Central memory CD4-positive, alpha-beta T cell (primary cell): Measurements from ENCODE around the gene CLTC.
"Not testable (repeated sequence)": the region's sequence is repeated elsewhere in the genome, so short reads cannot be mapped to it uniquely, and the experiment has no call there.

Experiments
- DNase-seq: peaks from one replicate; pipeline ENCODE4 v3.0.0; 2022
- total RNA-seq, 3 experiments: gene quantifications; one replicate each; lab custom pipeline; 2026; lab: John Stamatoyannopoulos, UW

The CLTC gene
- 184 to 833 (median 341) reads per million in 3 experiments for total RNA-seq

DNA sequence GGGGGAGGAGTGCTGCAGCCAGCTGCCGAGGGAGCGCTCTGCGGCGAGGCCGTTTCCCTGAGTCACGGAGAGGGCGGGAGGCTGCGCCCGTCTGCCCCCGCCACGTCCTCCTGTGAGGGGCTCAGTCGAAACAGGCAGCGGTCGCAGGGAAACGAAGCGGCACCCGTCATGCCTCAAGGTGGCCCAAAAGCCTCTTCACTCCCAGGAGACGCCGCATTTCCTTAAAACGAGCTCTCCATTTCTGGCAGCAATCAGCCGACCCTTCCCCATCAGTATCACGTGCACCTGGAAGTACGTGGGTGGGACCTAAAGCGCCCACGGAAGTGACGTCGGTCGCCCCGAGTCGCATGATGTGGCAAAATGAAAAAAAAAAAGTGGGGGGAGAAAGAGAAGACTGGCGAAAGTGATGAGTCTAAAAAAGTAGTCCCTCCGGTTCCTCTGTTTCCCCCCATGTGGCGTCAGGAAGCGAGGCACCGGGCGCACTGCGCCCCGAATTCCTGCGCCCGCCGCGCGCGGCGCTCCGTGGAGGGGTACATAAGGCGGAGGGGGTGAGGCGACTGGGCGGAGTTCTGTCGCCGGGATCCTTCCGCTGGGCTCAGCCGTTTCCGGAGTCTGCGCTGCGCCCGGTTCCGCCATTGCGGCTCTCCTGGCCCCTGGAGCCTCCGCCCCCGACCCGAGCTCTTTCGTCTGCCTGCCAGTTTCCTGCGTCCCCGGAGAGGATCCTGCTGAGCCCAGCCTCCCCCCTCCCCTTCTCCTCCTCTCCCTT lies at the start of gene CLTC:
Gene CLTC, plus strand, starts transcription at position 598 of the 766 bp plus-strand sequence. CDS start 237 bp downstream, outside the sequence.
- peak; percentile 94 for DNase-seq

DNA sequence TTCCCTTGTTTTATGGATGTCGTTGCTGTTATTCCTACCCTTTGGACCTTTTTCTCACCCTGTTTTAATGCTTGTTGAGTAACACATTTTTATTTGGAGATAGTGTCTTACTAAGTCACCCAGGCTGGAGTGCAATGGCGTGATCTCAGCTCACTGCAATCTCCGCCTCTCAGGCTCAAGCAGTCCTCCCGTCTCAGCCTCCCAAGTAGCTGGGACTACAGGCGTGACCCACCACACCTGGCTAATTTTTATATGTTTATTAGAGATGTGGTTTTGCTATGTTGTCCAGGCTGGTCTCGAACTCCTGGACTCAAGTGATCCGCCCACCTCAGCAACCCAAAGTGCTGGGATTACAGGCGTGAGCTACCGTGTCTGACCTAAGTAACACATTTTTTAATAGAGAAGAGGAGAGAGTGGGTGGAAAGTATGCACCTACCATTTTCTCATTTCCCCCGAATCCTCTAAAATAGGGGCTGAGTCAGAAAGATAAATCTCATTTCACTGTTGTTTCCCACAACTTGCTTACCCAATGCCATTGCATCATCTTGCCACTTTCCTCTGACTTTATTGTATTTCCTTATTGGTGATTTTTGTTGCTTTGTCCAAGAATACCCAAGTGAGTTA lies 47.3 kb upstream of the CLTC start:
- no peak for DNase-seq

DNA sequence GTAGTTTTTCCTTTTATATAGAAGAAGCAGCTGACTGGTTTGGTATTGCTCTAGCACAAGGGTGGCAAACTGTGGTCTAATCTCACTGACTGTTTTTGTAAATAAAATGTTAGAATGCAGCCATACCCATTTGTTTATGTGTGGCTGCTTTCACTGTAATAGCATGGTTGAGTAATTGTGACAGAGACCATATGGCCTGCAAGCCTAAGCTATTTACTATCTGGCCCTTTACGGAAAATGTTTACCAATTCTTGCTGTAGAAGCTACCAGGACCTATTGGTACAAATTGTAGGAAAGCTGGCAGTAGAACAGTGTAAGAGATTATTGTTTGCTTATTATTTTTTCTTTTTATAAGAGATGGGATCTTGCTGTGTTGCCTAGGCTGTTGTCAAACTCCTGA lies 35.5 kb upstream of the CLTC start:
- not testable (repeated sequence) for DNase-seq

DNA sequence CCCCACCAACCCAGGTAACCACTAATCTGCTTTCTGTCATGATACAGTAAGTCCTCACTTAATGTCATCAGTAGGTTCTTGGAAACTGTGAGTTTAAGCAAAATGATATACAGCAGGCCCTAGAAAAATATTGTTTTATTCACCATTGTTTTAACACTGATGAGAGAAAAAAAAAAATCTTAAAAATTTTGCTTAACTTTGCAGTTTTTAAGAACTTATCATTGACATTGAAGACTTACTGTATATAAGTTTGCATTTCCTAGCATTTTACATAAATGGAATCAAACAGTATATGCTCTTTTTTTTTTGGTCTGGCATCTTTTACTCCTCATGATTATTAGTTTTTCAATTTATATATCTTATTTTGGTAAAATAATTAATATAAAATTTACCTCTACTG lies 19.5 kb upstream of the CLTC start:
- no peak for DNase-seq

DNA sequence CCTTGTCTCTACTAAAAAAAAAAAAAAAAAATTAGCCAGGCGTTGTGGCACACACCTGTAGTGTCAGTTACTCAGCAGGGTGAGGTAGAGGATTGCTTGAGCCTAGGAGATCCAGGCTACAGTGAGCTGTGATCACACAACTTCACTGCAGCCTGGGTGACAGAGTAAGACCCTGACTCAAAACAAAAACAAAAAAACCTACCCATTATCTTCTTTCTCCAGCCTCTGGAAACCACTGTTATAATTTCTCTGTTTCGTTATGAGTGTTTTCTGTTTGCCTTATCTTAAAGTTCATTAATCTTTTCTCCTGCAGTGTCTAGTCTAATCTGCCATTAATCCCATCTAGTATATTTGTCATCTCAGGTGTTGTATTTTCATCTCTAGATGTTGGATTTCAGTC lies 18.6 kb upstream of the CLTC start:
- DNase-seq = no peak

DNA sequence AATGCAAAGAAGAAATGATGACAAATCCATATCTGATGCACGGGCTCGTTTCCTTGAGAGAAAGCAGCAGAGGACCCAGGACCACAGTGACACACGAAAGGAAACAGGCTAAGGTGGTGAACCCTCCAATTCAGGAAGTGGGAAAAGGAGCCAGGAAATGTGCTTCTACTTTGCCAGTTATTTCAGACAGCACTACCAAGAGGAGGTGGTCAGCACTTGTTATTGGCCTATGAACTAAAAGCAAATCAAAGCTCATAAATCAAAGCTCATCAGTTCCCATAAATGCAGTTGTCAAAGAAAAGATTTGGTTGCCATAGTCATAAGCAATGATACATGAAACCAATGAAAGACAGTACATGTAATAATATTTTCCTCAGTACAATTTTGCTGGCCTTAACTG lies 12.6 kb upstream of the CLTC start:
- DNase-seq = no peak

DNA sequence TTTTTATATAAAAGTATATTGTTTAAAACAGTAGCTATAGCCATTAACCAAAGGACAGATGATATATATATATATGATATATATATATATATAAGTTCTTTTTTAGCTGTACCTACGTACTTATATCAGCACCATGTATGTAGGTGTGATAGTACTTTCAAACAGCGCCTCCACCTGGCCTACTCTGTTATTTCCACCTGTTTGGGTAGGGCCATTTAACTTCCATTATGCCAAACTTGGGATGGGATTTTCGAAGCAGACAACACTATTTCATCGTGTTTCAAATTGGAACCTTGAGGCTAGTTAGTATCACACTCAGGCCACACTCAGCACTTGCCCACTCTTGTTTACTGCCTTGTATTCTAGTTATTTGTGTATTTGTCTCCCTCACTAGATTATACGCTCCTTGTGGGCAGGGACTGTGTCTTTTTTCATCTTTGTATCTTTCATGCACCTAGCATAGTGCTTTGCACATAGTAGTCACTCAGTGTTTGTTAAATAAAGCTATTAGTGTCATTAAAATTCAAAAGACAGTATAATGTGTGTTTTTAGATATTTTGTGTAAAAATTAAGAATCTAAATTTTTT lies 11.8 kb upstream of the CLTC start:
- DNase-seq = no peak

DNA sequence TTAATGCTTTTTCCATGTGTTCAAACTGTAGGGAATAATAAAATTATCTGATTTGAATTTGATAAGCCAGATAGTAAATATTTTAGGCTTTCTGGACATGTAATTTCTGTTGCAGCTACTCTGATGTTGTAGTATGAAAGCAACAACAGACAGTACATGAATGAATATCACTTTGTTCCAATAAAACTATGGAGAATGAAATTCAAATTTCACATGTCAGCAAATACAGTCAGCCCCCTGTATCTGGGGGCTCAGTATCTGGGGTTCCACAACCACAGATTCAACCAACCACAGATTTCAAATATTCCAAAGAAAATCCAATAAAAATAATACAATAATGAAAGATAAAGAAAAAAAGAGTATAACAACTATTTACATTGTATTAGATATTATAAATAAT lies 8.2 kb upstream of the CLTC start:
- DNase-seq = no peak

DNA sequence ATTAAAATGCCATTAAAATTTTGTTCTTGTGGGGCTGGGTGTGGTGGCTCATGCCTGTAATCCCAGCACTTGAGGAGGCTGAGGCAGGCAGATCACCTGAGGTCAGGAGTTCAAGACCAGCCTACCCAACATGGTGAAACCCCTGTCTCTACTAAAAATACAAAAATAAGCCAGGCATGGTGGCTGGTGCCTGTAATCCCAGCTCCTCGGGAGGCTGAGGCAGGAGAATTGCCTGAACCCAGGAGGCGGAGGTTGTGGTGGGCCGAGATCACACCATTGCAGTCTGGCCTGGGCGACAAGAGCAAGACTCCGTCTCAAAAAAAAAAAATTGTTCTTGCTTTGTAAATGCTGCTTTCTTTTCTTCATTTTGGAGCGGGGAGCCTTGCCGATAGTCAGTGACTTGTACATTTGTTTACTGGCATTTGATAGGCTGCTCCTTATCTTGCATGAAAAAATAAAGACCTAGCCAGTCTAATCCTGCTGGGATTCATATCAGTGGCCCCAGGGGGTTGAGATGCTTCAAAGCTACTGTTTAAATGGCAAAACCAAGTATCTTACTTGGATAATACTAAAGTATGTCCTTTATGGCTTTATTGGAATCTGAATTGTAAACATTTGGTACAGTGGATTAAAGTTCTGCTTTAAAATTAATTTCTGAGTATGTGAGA lies 3.3 kb upstream of the CLTC start:
- no peak for DNase-seq

DNA sequence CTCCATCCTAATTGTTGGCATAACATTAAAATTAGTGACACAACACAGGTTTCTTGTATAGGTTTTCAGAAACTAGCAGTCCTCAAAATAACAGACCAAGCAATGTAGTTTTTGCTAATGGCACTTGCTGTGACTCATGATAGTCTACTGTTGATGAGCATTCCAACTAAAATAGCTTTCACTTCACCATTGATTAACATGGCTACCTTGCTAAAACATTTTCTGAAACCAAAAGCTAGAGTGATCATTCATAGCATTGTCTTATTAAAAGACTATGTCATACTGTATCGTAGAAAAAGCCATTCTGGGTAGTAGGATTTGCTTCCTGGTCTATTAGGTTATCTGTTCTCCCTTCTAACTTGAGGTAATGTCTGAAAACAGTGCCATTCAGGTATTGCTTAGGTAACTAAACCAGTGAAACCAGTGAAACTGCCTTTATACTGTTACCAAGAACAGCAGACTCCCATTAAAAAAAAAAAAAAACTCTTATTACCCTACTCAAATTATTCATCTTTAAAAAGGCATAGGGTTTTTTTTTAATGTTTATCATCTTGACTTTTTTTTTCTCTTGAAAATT lies 2.5 kb upstream of the CLTC start:
- no peak for DNase-seq

DNA sequence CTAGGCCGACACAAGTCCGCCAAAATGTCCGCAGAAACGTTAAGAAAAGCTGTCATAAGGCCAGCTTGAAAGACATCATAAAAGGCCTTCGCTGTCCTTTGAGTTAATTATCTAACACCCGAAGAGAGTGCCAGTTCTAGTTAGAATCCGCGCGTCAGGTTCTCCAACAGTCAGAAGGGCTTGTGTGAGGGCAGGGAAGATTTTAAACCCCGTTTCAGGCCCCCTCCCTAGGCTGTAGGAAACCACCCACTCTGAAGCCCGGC lies 729 bp upstream of the CLTC start:
- no peak for DNase-seq

DNA sequence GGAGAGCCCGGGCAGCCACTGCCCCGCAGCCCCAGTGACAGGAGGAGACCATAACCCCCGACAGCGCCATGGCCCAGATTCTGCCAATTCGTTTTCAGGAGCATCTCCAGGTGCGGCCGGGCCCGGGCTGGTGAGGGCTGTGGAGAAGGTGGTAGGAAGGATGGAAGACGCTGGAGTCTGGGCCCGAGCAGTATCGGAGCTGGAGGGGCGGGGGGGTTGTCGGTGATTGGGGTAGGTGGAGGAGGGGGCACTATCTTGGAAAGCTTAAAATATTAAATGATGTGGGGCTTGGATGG lies 317 bp downstream of the CLTC start:
- DNase-seq = no peak

DNA sequence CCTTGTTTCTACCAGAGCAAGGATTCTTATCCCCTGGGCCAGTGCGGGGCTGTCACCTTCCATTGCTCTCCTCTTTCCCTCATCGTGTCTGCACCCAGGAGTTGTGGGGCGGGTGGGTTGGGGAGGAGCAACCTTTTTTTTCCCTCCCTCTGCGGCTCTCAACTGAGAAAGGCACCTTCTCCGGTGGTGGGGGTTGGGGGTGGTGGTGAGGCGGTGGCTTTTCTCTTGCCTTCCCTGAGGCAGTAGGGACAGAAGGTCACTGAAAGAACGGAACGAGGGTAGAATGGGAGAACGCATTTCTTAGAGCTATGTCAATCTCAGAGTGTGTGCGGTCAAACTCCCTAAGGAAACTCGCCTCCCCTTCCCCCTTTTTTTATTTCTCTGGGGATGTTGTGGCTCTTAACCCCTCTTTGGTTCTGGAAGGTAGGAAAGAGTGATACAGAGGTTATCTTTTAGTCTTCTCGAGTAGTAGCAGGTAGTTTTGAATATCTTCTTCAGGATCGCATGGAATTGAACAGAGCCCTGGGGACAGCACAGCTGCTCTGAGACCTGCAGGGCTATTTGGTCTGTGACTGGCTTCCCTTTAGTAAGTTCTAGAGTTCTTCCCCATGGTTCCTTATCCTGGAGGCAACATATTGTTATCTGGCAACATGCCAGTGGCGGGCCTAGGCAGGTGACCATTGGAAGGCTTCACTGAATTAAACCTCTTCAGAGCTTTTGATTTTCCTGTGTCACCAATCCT lies 994 bp downstream of the CLTC start:
- DNase-seq = peak; percentile 44

DNA sequence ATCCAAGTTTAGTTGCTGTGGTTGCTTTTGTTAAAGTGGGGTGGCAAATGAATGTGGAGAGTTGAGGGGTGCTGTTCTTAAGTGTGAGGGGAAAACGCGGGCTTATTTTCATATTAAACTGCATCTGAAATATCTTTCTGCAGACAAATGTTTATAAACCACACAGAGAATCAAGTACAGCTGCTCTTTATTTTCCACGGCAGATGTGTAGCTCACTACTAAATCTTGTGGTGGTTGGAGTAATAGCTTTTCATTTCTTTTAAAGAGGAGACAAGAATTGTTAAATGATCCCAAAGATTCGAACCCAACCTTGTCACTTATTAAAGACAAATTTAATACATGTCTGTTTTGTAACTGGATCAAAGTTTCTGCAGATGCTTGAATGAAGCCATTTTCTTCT lies 2.1 kb downstream of the CLTC start:
- no peak for DNase-seq

DNA sequence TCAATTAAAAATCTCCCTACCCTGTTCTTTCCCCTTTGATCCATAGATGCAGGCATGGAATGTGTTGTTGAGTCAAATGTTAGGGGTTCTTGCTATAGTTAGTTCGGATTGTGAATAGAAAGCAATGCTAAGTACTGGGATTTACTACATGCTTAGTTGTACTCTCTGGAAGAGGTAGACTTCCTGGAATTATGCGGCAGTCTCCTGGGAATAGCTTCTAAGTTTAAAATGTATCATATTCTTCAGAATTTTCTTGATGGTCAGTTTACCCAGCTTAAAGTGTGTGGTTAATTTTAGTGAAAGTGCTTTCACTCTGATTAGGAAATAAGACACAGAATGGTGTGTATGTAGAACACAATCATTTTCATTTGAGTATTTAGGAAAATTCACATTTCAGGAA lies 3.5 kb downstream of the CLTC start:
- no peak for DNase-seq

DNA sequence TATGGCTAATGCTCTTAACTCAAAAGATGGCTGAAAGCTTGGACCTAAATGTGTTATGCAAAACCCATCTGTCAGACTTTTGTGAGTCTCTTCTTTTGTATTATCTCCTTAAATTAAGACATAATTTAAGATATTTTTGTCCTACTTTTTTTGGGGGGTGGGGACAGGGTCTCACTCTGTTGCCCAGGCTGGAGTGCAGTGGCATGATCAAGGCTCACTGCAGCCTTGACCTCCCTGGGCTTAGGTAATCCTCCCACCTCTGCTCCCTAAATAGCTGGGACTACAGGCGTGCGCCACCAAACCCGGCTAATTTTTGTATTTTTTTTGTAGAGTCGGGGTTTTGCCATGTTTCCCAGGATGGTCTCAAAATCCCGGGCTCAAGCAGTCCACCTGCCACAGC lies 7.1 kb downstream of the CLTC start:
- DNase-seq = no peak

DNA sequence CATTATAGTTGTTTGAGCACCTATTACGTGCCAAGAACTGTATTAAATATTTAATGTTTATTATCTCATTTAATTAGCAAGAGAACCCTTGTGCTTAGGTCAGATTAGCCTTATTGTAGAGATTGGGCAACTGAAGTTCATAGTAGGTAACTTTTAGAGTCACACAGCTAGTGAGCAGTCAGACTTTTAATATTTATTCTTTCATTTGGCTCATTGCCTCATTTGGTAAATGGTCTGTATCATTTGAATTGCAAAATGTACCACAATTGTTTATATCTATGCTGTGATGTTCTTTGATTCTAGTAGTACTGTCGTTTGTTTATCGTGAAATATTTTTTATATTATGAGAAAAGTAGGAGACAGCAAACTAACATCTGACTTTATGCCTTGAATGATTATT lies 7.6 kb downstream of the CLTC start:
- DNase-seq = no peak

DNA sequence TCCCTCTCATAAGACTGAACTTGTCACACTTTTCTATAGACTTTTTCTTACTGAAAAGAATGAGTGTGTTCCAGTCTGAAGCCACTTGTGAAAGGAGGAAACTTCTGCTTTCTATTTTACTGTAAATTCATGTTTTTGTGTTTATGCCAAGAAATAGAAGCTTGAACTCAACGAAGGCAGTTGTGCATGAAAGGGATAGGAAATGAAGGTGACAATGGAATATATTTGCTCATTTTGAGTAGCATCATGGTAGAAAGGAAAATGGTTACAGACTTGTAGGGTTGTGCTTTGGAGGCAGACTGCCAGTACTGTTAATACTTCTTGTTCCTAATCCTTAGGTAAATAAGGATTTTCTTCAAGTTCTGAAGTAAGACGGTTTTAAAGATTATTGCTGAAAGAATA lies 8.1 kb downstream of the CLTC start:
- DNase-seq = no peak

DNA sequence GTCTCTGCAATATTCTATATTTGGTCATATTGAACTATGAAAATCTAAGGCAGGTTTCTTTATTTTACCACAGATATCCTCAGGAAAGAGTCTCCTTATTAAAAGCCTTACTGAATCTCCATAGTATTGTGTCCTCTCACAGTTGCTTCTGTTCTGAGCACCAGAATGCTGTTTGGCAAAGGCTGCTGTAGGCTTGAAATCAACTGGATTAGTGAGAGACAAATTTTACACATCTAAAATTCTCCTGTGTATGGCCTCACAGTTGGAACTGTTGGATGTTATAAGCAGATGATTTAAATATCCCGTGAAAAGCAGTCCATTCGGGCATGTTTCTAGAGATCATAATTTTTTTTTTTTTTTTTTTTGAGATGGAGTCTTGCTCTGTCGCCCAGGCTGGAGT lies 9.5 kb downstream of the CLTC start:
- no peak for DNase-seq

DNA sequence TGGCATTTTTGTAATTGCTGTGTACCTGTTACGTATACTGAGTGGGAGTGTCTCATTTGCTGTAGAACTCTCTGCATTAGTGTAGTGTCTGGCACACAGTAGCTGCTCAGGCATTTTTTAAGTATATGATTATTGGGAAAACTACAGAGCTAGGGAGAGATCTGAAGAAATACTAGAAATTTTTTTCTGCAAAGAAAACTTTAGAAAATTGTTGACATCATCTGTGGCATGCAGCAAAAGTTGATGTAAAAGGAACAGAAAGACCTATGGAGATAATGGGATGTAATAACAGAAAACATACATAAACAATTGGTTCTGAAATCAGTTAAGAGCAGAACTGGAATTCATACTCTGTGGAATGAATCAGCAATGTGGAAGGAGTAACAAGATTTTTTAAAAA lies 11.6 kb downstream of the CLTC start:
- no peak for DNase-seq

DNA sequence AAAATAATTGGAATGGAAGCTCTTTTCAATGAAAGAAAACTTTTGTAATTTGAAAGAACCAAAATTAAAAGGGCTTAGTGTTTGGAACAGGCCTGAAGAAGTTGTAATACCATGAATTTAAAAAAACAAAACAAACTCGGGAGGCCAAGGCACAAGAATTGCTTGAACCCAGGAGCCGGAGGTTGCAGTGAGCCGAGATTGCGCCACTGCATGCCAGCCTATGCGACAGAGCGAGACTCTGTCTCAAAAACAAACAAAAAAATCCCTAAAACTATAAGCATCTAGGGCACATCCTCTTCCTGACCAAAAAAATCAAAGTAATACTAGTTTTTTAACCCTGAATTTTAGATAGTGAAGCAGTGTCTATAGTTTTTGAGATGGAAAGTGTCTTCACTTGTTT lies 12.7 kb downstream of the CLTC start:
- DNase-seq = no peak

DNA sequence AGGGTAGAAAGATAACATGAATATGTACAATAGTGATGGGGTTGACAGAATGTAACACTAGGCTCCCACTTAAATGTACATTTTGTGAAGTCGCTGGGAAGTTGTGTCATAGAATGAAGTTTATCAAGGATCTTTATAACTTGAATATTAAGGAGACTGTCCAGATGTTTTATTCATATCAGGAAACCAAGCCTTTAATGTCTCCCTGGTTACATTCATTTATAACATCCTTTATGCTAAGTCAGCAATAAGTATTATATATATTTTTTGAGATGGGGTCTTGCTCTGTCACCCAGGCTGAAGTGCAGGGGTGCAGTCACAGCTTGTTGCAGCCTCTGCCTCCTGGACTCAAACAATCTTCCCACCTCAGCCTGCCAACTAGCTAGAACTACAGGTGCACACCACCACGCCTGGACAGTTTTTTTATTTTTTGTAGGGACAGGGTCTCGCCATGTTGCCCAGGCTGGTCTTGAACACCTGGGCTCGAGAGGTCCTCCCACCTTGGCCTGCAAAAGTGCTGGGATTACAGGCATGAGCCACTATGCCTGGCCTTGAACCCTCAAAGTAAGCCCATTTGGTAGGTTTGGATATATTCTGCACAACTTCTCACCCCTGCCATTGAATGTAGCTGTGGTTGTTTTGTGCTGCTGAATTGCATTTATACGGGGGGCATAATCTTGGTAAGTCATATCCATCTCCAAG lies 14.1 kb downstream of the CLTC start:
- DNase-seq = no peak
